Left ventricle myocardium inferior (tissue), 1 donor: ENCODE data around the gene SETD5. TPM values are rescaled to one million over a fixed set of nuclear protein-coding genes. Genes with fewer than 3 reads are reported as not detected.

Experiments
- DNase-seq: peaks from one replicate; pipeline ENCODE4 v3.0.0-alpha.2; 2020
- H3K27ac ChIP-seq: fragments of 200-600 bp; replicated peaks from 2 replicates; pipeline ENCODE4 v1.8.0; 2021
- H3K27me3 ChIP-seq: fragments of 200-600 bp; 2 replicates; pipeline ENCODE4 v1.8.0; 2021; ENCODE audit warnings: low read depth
- H3K36me3 ChIP-seq: fragments of 200-600 bp; 2 replicates; pipeline ENCODE4 v1.8.0; 2021
- H3K4me1 ChIP-seq: fragments of 200-600 bp; 2 replicates; pipeline ENCODE4 v1.8.0; 2021
- H3K4me3 ChIP-seq: fragments of 200-600 bp; 2 replicates; pipeline ENCODE4 v1.8.0; 2021; ENCODE audit warnings: mild to moderate bottlenecking, moderate library complexity
- H3K9me3 ChIP-seq: fragments of 200-600 bp; replicated peaks from 2 replicates; pipeline ENCODE4 v1.8.0; 2021
- CTCF ChIP-seq: fragments of 200-600 bp; IDR thresholded peaks from 2 replicates; pipeline ENCODE4 v1.8.0; 2021; ENCODE audit warnings: antibody characterized with exemption, mild to moderate bottlenecking, borderline replicate concordance
- intact Hi-C: fragments of 100-400 bp; cut with micrococcal nuclease; formaldehyde crosslinking; loops from one replicate; pipeline ENCODE4 v1.11.0; 2022
- total RNA-seq: library from RNA; stranded (reverse); fragmentation: NEBNext Ultra II Directional; extraction: Animal tissue kit (Norgen Biotek cat#: 25700); gene quantifications from one replicate; pipeline ENCODE4 v1.2.1, GENCODE V29; 2021
- donor health status: DM: no; HTN: yes; CAD: no; lungs with severe emphysema.

Gene SETD5
- total RNA-seq, 1 donor from 2014 or later: 49.9 TPM

GRCh38 chr3:9401986-9402385 lies 4.6 kb downstream of the SETD5 start:
- Histone ChIP-seq H3K27me3 (no peaks in the 10 kb centered on the region), H3K27ac (peak overlapping the region; percentile 98), H3K4me3 (peak overlapping the region; percentile 25), H3K9me3 (no peaks in the 10 kb centered on the region), H3K36me3 (no peaks in the 10 kb centered on the region), H3K4me1 (peaks cover 88% of the 10 kb centered on the region)
- no peak for TF ChIP-seq CTCF
- DNase-seq: no peak
- intact Hi-C loops: no loop called here

- DNase-seq: no peak
- TF ChIP-seq CTCF: no peak
- H3K27ac ChIP-seq: peak overlapping the region; percentile 98
- no peaks in the 10 kb centered on the region for H3K36me3 ChIP-seq
- intact Hi-C loops: no loop called here
- H3K4me1 ChIP-seq: peaks cover 94% of the 10 kb centered on the region
- H3K27me3 ChIP-seq: no peaks in the 10 kb centered on the region
- H3K9me3 ChIP-seq: no peaks in the 10 kb centered on the region
- H3K4me3 ChIP-seq: peak overlapping the region; percentile 25
These were observed 5.2 kb downstream of the SETD5 start for GRCh38 chr3:9402410-9403228.

- intact Hi-C loops: no loop called here
- H3K9me3 ChIP-seq: no peaks in the 10 kb centered on the region
- DNase-seq: no peak
- no peaks in the 10 kb centered on the region for H3K27me3 ChIP-seq
- peak overlapping the region; percentile 98 for H3K27ac ChIP-seq
- H3K4me3 ChIP-seq: peak overlapping the region; percentile 25
- no peak for TF ChIP-seq CTCF
- peaks cover 100% of the 10 kb centered on the region for H3K4me1 ChIP-seq
- no peaks in the 10 kb centered on the region for H3K36me3 ChIP-seq
These were observed 6.0 kb downstream of the SETD5 start for GRCh38 chr3:9403463-9403862.

GRCh38 chr3:9404680-9405079 lies 7.3 kb downstream of the SETD5 start:
- intact Hi-C loops: no loop called here
- peak; percentile 27 for TF ChIP-seq CTCF
- peak overlapping the region; percentile 54 for H3K27ac ChIP-seq
- H3K9me3 ChIP-seq: no peaks in the 10 kb centered on the region
- peaks cover 100% of the 10 kb centered on the region for H3K4me1 ChIP-seq
- H3K27me3 ChIP-seq: no peaks in the 10 kb centered on the region
- H3K36me3 ChIP-seq: no peaks in the 10 kb centered on the region
- DNase-seq: no peak
- peak overlapping the region; percentile 3 for H3K4me3 ChIP-seq

DNA sequence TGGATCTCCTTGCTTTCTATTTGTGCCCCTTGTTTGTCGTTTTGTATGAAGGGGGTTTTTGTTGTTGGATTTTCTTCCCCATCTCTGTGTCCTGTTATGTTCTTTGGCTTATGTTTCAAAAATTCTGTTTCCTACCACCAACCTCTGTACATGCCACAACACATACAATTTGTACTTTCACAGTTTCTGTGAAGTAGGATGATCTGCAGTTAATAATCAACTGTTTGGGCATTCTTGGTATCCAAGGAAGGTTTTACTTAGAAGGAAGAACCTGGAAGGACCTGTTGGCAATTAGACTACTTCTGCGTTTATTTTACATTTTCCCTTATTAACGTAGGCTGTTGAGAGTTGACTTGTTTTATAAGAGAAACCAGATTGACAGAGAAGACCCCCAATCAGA lies 8.3 kb downstream of the SETD5 start:
- Histone ChIP-seq H3K4me1 (peaks cover 100% of the 10 kb centered on the region), H3K27ac (peak overlapping the region; percentile 54), H3K9me3 (no peaks in the 10 kb centered on the region), H3K27me3 (no peaks in the 10 kb centered on the region), H3K4me3 (no peak overlapping the region), H3K36me3 (no peaks in the 10 kb centered on the region)
- intact Hi-C loops: no loop called here
- no peak for TF ChIP-seq CTCF
- no peak for DNase-seq
